ENCODE measurements around the gene GSG1L2. TPM values are rescaled to one million over a fixed set of nuclear protein-coding genes. Genes with fewer than 3 reads are reported as not detected.

Gene GSG1L2
- total RNA-seq, 1 donor from 2014 or later = not detected

DNA sequence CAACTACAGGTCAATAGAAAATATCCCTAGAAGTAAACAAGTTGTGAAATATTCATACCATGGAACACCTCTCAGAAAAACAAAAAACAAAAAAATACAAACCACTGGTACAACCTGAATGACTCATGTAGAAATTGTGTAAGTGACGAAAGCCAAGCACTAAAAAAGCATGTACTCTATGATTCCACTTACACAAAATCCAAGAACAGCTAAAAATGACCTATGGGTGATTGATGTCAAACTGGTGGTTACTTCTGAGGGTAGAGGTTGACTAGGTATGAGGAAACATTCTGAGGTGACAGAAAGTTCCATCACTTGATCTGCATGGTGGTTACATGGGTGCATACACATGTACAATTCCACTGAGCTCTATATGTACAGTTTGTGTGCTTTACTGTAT, 61.6 kb downstream of the GSG1L2 start:
- ATAC-seq (no peak), DNase-seq (no peak)
- intact Hi-C loops (cut with micrococcal nuclease) = no loop called here

DNA sequence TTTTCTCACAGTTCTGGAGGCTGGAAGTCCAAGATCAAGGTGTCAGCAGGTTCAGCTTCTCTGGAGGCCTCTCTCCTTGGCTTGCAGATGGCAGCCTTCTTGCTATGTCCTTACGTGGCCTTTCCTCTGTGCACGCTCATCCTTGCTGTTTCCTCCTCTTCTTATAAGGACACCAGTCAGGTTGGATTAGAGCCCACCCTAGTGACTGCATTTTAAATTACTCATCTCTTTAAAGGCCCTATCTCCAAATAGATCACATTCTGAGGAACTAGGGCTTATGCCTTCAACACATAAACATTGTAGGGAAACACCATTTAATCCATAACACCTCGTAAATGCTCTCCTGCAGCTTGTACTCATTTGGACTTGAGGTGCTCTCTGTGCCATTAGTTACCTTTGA, 66.8 kb downstream of the GSG1L2 start:
- ATAC-seq = no peak
- DNase-seq = no peak
- intact Hi-C loops (cut with micrococcal nuclease) = no loop called here

Other genes with a start within 250 kb of the GSG1L2 start
- 70.3 TPM for gene STX8, start 246.3 kb downstream of the GSG1L2 start, total RNA-seq
- not detected for gene CFAP52, start 245.4 kb downstream of the GSG1L2 start, total RNA-seq
- gene USP43, start 176.6 kb downstream of the GSG1L2 start, total RNA-seq = 0.12 TPM
- gene DHRS7C, start 30.5 kb downstream of the GSG1L2 start, total RNA-seq = 166 TPM
- 0.35 TPM for gene GLP2R, start 3.8 kb upstream of the GSG1L2 start, total RNA-seq
- gene RCVRN, start 83.2 kb upstream of the GSG1L2 start, total RNA-seq = 0.12 TPM

Measured in left ventricle myocardium superior (tissue), 1 donor.